Urothelium cell line (cell line): ENCODE measurements around the gene LMO7.
"Not testable (repeated sequence)": the region's sequence is repeated elsewhere in the genome, so short reads cannot be mapped to it uniquely, and the experiment has no call there.

ENCODE experiments used
- DNase-seq: peaks from one replicate; pipeline ENCODE4 v3.0.0; 2011; ENCODE audit warnings: low spot score, mixed read lengths
- FAIRE-seq: peaks from 2 replicates; lab custom pipeline; 2011; peaks lifted over from hg19 to GRCh38; lab: Jason Lieb, UNC

The LMO7 gene

GRCh38 chr13:75694722-75695121 lies 58.6 kb downstream of the LMO7 start:
- DNase-seq = no peak
- no peak for FAIRE-seq

GRCh38 chr13:75695908-75696307 lies 59.8 kb downstream of the LMO7 start:
- peak; percentile 31 for DNase-seq
- not testable (repeated sequence) for FAIRE-seq

GRCh38 chr13:75699062-75699461 lies 62.9 kb downstream of the LMO7 start:
- FAIRE-seq (no peak), DNase-seq (no peak)

GRCh38 chr13:75699717-75700116 lies 63.6 kb downstream of the LMO7 start:
- not testable (repeated sequence) for DNase-seq, FAIRE-seq

DNA sequence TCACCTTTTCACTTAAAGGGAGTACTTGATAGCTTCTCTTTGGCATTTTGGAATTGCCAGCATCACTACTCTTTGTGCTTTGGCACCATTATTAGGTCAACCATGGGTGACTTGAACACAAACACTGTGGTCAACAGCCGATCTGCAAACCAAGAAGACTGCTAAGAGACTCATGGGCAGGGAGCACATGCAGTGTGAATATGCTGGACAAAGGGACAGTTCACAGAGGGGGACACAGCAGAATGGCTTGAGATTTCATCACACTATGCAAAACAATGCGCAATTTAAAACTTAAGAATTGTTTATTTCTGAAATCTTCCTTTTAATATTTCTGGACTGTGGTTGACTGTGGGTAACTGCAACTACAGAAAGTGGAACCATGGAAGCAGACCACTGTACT lies 64.4 kb downstream of the LMO7 start:
- DNase-seq (no peak), FAIRE-seq (no peak)

GRCh38 chr13:75702476-75702875 lies 66.3 kb downstream of the LMO7 start:
- FAIRE-seq (no peak), DNase-seq (no peak)

GRCh38 chr13:75703769-75704168 lies 67.6 kb downstream of the LMO7 start:
- DNase-seq (no peak), FAIRE-seq (no peak)

GRCh38 chr13:75704194-75704926 lies 68.2 kb downstream of the LMO7 start:
- no peak for FAIRE-seq
- DNase-seq = no peak

DNA sequence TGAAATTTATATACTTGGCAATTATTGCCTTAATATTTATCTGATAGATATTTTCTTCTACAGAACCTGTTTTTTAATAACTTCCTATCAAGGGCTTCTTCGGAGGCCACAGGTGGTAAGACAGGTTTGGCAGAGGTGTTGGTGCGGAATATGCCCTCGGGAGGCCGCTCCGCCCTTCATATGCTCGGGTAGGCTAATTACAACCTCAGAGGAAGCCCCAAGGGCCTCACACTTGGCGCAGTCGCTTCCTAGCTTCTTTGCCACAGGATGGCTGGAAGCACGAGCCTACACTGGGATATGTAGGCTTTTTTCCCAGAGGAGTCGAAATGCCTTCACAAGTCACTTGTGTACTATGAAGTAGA lies 68.8 kb downstream of the LMO7 start:
- no peak for FAIRE-seq
- no peak for DNase-seq

DNA sequence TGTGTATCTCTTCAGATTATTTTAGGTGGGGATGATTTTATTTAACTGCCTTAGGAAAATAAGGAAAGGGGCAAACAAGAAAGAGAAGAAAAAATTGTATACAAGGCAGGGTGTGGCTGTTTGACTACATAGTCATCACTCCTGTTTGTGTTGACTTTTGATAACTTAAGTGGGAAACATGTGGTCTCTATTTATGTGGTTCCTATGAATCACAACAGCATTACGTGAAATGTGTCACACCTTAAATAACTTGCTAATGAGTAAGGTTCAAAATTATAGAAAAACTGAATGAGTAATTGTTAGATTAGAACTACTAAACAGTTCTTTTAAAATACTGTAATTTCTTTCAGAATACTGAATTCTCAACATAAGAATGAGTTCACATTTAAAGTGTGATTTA lies 69.3 kb downstream of the LMO7 start:
- peak; percentile 11 for DNase-seq
- FAIRE-seq = no peak

GRCh38 chr13:75705908-75706307 lies 69.8 kb downstream of the LMO7 start:
- DNase-seq = no peak
- FAIRE-seq = no peak

- DNase-seq (no peak), FAIRE-seq (no peak)
These were observed 77.7 kb downstream of the LMO7 start for GRCh38 chr13:75713852-75714251.

GRCh38 chr13:75715601-75716523 lies 79.7 kb downstream of the LMO7 start:
- DNase-seq (no peak), FAIRE-seq (no peak)

DNA sequence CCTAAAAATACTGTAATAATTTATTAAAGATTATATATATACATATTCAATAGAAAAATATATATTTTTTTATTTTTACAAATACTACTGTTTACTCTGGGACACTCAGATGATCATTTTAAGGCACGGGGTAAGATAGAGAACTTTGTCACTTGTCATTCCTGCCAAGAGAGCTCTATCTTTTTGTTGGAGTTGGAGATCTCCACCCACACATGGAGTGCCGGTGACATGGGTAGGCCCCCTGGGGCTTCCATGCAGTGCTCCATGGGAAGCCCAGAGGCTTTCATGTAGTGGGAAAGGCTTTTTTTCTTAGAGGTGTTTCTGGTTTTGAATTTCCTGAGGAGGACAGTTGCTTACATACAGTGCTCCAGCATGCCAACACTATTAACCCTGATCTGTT lies 81.4 kb downstream of the LMO7 start:
- no peak for FAIRE-seq

GRCh38 chr13:75721307-75721706 lies 85.2 kb downstream of the LMO7 start:
- DNase-seq = no peak
- no peak for FAIRE-seq

More for the DNA sequence above, 81.4 kb downstream of the LMO7 start:
- no peak for DNase-seq

- DNase-seq (no peak), FAIRE-seq (no peak)
These were observed 87.8 kb downstream of the LMO7 start for GRCh38 chr13:75723901-75724300.

- FAIRE-seq = no peak
- no peak for DNase-seq
These were observed 88.8 kb downstream of the LMO7 start for GRCh38 chr13:75724752-75725517.

- DNase-seq (no peak), FAIRE-seq (no peak)
These were observed 89.6 kb downstream of the LMO7 start for GRCh38 chr13:75725736-75726135.

GRCh38 chr13:75726306-75726705 lies 90.2 kb downstream of the LMO7 start:
- DNase-seq (no peak), FAIRE-seq (no peak)

- not testable (repeated sequence) for FAIRE-seq, DNase-seq
These were observed 97.0 kb downstream of the LMO7 start for GRCh38 chr13:75733113-75733512.

GRCh38 chr13:75736173-75736572 lies 100.0 kb downstream of the LMO7 start:
- DNase-seq (no peak), FAIRE-seq (no peak)
